Measurements from ENCODE around the gene MPP4. TPM values are rescaled to one million over a fixed set of nuclear protein-coding genes. Genes with fewer than 3 reads are reported as not detected.
A peak's percentile ranks its signal among the peaks of the same experiment; 100 is the strongest.

MPP4 gene

GRCh38 chr2:201621293-201621999 lies 77.0 kb downstream of the MPP4 start:
- no peak overlapping the region for H3K9ac ChIP-seq (ENCODE audit: low read depth, low read length)
- H3K27me3 ChIP-seq (ENCODE audit: control insufficient read depth, insufficient read depth, low read length), result no peaks in the 10 kb centered on the region
- H3K4me2 ChIP-seq (ENCODE audit: low read length), result peak overlapping the region; percentile 61
- peaks cover 4% of the 10 kb centered on the region for H3K36me3 ChIP-seq (ENCODE audit: insufficient read depth, low read length)
- peak overlapping the region; percentile 19 for H3K4me3 ChIP-seq (ENCODE audit: low read length)
- H3K9me3 ChIP-seq (replicated peaks; ENCODE audit: low read length), result no peaks in the 10 kb centered on the region
- peaks cover 24% of the 10 kb centered on the region for H3K4me1 ChIP-seq (ENCODE audit: control insufficient read depth, insufficient read depth, low read length)

GRCh38 chr2:201618744-201619662 lies 79.4 kb downstream of the MPP4 start:
- peak overlapping the region; percentile 47 for H3K4me3 ChIP-seq (ENCODE audit: low read length)
- no peaks in the 10 kb centered on the region for H3K36me3 ChIP-seq (ENCODE audit: insufficient read depth, low read length)
- no peaks in the 10 kb centered on the region for H3K27me3 ChIP-seq (ENCODE audit: control insufficient read depth, insufficient read depth, low read length)
- no peaks in the 10 kb centered on the region for H3K9me3 ChIP-seq (replicated peaks; ENCODE audit: low read length)
- H3K9ac ChIP-seq (ENCODE audit: low read depth, low read length), result no peak overlapping the region
- H3K4me2 ChIP-seq (ENCODE audit: low read length), result peak overlapping the region; percentile 74
- H3K4me1 ChIP-seq (ENCODE audit: control insufficient read depth, insufficient read depth, low read length), result peaks cover 24% of the 10 kb centered on the region

GRCh38 chr2:201608021-201608420 lies 90.4 kb downstream of the MPP4 start:
- H3K4me3 ChIP-seq (ENCODE audit: low read length), result no peak overlapping the region
- no peak overlapping the region for H3K4me2 ChIP-seq (ENCODE audit: low read length)
- no peak overlapping the region for H3K9ac ChIP-seq (ENCODE audit: low read depth, low read length)
- no peaks in the 10 kb centered on the region for H3K36me3 ChIP-seq (ENCODE audit: insufficient read depth, low read length)
- H3K9me3 ChIP-seq (replicated peaks; ENCODE audit: low read length), result no peaks in the 10 kb centered on the region
- no peaks in the 10 kb centered on the region for H3K4me1 ChIP-seq (ENCODE audit: control insufficient read depth, insufficient read depth, low read length)
- H3K27me3 ChIP-seq (ENCODE audit: control insufficient read depth, insufficient read depth, low read length), result no peaks in the 10 kb centered on the region

DNA sequence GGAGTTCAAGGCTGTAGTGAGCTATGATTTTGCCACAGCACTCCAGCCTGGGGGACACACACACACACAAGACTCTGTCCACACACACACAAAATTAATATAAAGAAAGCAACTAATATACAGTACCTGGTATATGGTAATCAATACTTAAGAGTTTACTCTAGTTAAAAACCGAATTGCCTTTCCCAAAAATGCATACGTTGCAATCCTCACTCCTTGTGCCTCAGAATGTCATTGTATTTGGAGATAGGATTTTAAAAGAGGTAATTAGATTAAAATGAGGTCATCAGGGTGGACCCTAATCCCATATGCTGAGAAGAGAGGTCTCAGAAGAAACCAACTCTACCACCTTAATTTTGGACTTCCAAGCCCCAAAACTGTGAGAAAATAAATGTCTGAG lies 90.9 kb downstream of the MPP4 start:
- no peak overlapping the region for H3K9ac ChIP-seq (ENCODE audit: low read depth, low read length)
- H3K9me3 ChIP-seq (replicated peaks; ENCODE audit: low read length), result no peaks in the 10 kb centered on the region
- no peak overlapping the region for H3K4me2 ChIP-seq (ENCODE audit: low read length)
- H3K27me3 ChIP-seq (ENCODE audit: control insufficient read depth, insufficient read depth, low read length), result no peaks in the 10 kb centered on the region
- no peaks in the 10 kb centered on the region for H3K4me1 ChIP-seq (ENCODE audit: control insufficient read depth, insufficient read depth, low read length)
- no peak overlapping the region for H3K4me3 ChIP-seq (ENCODE audit: low read length)
- H3K36me3 ChIP-seq (ENCODE audit: insufficient read depth, low read length), result no peaks in the 10 kb centered on the region

GRCh38 chr2:201600906-201601305 lies 97.5 kb downstream of the MPP4 start:
- H3K4me2 ChIP-seq (ENCODE audit: low read length), result no peak overlapping the region
- peaks cover 5% of the 10 kb centered on the region for H3K9me3 ChIP-seq (replicated peaks; ENCODE audit: low read length)
- H3K36me3 ChIP-seq (ENCODE audit: insufficient read depth, low read length), result no peaks in the 10 kb centered on the region
- no peaks in the 10 kb centered on the region for H3K4me1 ChIP-seq (ENCODE audit: control insufficient read depth, insufficient read depth, low read length)
- no peaks in the 10 kb centered on the region for H3K27me3 ChIP-seq (ENCODE audit: control insufficient read depth, insufficient read depth, low read length)
- H3K4me3 ChIP-seq (ENCODE audit: low read length), result no peak overlapping the region
- no peak overlapping the region for H3K9ac ChIP-seq (ENCODE audit: low read depth, low read length)

- H3K4me3 ChIP-seq (ENCODE audit: low read length), result no peak overlapping the region
- H3K4me1 ChIP-seq (ENCODE audit: control insufficient read depth, insufficient read depth, low read length), result no peaks in the 10 kb centered on the region
- no peaks in the 10 kb centered on the region for H3K36me3 ChIP-seq (ENCODE audit: insufficient read depth, low read length)
- peaks cover 5% of the 10 kb centered on the region for H3K9me3 ChIP-seq (replicated peaks; ENCODE audit: low read length)
- no peaks in the 10 kb centered on the region for H3K27me3 ChIP-seq (ENCODE audit: control insufficient read depth, insufficient read depth, low read length)
- no peak overlapping the region for H3K9ac ChIP-seq (ENCODE audit: low read depth, low read length)
- peak overlapping the region; percentile 54 for H3K4me2 ChIP-seq (ENCODE audit: low read length)
Measured at GRCh38 chr2:201597397-201597796, 101.0 kb downstream of the MPP4 start.

Small RNA genes within 50 kb of the gene (small RNA-seq; reads per million reads assigned to genes)
- not detected for gene RNU6-651P
